ENCODE data around the gene IPP. TPM values are rescaled to one million over a fixed set of nuclear protein-coding genes. Genes with fewer than 3 reads are reported as not detected.
"Not testable (repeated sequence)": the region's sequence is repeated elsewhere in the genome, so short reads cannot be mapped to it uniquely, and the experiment has no call there.

The IPP gene
- total RNA-seq, 1 donor from 2014 or later: 19.3 TPM

GRCh38 chr1:45753248-45754037, 3.0 kb upstream of the IPP start:
- H3K27me3 ChIP-seq (ENCODE audit: low read depth): no peaks in the 10 kb centered on the region
- DNase-seq: no peak
- intact Hi-C loops (cut with micrococcal nuclease): no loop called here
- no peak overlapping the region for H3K27ac ChIP-seq (replicated peaks)
- H3K36me3 ChIP-seq: no peaks in the 10 kb centered on the region
- peaks cover 14% of the 10 kb centered on the region for H3K9me3 ChIP-seq (replicated peaks)
- H3K4me3 ChIP-seq: no peak overlapping the region
- H3K4me1 ChIP-seq: peaks cover 22% of the 10 kb centered on the region
- TF ChIP-seq, protein P1, sequence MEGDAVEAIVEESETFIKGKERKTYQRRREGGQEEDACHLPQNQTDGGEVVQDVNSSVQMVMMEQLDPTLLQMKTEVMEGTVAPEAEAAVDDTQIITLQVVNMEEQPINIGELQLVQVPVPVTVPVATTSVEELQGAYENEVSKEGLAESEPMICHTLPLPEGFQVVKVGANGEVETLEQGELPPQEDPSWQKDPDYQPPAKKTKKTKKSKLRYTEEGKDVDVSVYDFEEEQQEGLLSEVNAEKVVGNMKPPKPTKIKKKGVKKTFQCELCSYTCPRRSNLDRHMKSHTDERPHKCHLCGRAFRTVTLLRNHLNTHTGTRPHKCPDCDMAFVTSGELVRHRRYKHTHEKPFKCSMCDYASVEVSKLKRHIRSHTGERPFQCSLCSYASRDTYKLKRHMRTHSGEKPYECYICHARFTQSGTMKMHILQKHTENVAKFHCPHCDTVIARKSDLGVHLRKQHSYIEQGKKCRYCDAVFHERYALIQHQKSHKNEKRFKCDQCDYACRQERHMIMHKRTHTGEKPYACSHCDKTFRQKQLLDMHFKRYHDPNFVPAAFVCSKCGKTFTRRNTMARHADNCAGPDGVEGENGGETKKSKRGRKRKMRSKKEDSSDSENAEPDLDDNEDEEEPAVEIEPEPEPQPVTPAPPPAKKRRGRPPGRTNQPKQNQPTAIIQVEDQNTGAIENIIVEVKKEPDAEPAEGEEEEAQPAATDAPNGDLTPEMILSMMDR (IDR thresholded peaks at IDR 0.05; ENCODE audit: borderline replicate concordance): no peak

GRCh38 chr1:45752441-45753052, 2.1 kb upstream of the IPP start:
- H3K36me3 ChIP-seq: no peaks in the 10 kb centered on the region
- no peak overlapping the region for H3K4me3 ChIP-seq
- H3K27ac ChIP-seq (replicated peaks): no peak overlapping the region
- no peak for DNase-seq
- intact Hi-C loops (cut with micrococcal nuclease): no loop called here
- no peaks in the 10 kb centered on the region for H3K27me3 ChIP-seq (ENCODE audit: low read depth)
- H3K9me3 ChIP-seq (replicated peaks): peaks cover 14% of the 10 kb centered on the region
- peaks cover 23% of the 10 kb centered on the region for H3K4me1 ChIP-seq
- TF ChIP-seq, protein P1 (IDR thresholded peaks at IDR 0.05; ENCODE audit: borderline replicate concordance): no peak

GRCh38 chr1:45752014-45752413, 1.6 kb upstream of the IPP start:
- H3K27me3 ChIP-seq (ENCODE audit: low read depth): no peaks in the 10 kb centered on the region
- no peak for DNase-seq
- H3K4me1 ChIP-seq: peaks cover 23% of the 10 kb centered on the region
- H3K9me3 ChIP-seq (replicated peaks): peaks cover 14% of the 10 kb centered on the region
- H3K4me3 ChIP-seq: no peak overlapping the region
- H3K36me3 ChIP-seq: no peaks in the 10 kb centered on the region
- no peak overlapping the region for H3K27ac ChIP-seq (replicated peaks)
- TF ChIP-seq, protein P1 (IDR thresholded peaks at IDR 0.05; ENCODE audit: borderline replicate concordance): no peak
- intact Hi-C loops (cut with micrococcal nuclease): no loop called here

GRCh38 chr1:45751039-45751838, 786 bp upstream of the IPP start:
- intact Hi-C loops (cut with micrococcal nuclease); H3K36me3 ChIP-seq; H3K27me3 ChIP-seq (ENCODE audit: low read depth); DNase-seq: not testable (repeated sequence)
- H3K27ac ChIP-seq (replicated peaks): peak overlapping the region; percentile 96
- peak overlapping the region; percentile 74 for H3K4me3 ChIP-seq
- H3K4me1 ChIP-seq: peaks cover 23% of the 10 kb centered on the region
- H3K9me3 ChIP-seq (replicated peaks): peaks cover 14% of the 10 kb centered on the region

DNA sequence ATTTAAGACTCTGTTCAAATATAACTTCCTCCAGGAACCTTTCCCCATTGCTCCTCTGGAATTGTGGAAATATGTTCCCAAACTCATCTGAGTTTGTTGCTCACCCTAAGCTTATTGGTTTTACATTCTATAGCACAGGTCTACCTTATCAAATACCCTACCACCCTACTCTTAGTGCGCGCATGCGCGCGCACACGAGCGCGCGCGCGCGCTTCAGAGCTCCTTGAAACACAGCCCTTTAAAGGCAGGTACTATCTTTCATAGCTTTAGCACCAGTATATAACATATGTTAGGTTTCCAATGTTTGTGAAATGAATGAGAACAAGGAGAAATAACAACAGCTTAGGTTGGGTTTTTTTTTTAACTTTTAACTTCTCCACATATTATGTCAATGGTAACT, 3.5 kb downstream of the IPP start:
- intact Hi-C loops (cut with micrococcal nuclease): no loop called here

GRCh38 chr1:45739641-45740156, 10.8 kb downstream of the IPP start:
- DNase-seq; H3K27ac ChIP-seq (replicated peaks); intact Hi-C loops (cut with micrococcal nuclease); H3K27me3 ChIP-seq (ENCODE audit: low read depth); H3K9me3 ChIP-seq (replicated peaks); H3K4me1 ChIP-seq; H3K4me3 ChIP-seq: not testable (repeated sequence)
- H3K36me3 ChIP-seq: peaks cover 25% of the 10 kb centered on the region

More for the DNA sequence above, 3.5 kb downstream of the IPP start:
- TF ChIP-seq, protein P1 (IDR thresholded peaks at IDR 0.05; ENCODE audit: borderline replicate concordance): no peak
- Histone ChIP-seq H3K27ac (replicated peaks) (no peak overlapping the region), H3K4me1 (peaks cover 23% of the 10 kb centered on the region), H3K9me3 (replicated peaks) (no peaks in the 10 kb centered on the region), H3K4me3 (no peak overlapping the region), H3K36me3 (peaks cover 28% of the 10 kb centered on the region), H3K27me3 (ENCODE audit: low read depth) (no peaks in the 10 kb centered on the region)
- DNase-seq: no peak
